SK-N-SH treated with all-trans-retinoic acid at 6 μM for 48 hours (cell line): ENCODE measurements around the gene PRUNE2.

ENCODE experiments used
- ATAC-seq: fragments of 200-7000 bp; cut with Tn5 transposase; 3 replicates; pipeline ENCODE4 v1.9.1; 2020; ENCODE audit warnings: mild to moderate bottlenecking, moderate library complexity
- ARNTL ChIP-seq: fragments of 450-650 bp; formaldehyde crosslinking; IDR thresholded peaks from 2 replicates; pipeline ENCODE4 v1.5.0; 2020; ENCODE audit warnings: low read depth, mild to moderate bottlenecking, moderate library complexity, borderline replicate concordance
- BACH2 ChIP-seq: fragments of 250-450 bp; sonication (Bioruptor Pico); IDR thresholded peaks from 2 replicates; pipeline ENCODE4 v1.9.0; 2021; ENCODE audit warnings: mild to moderate bottlenecking, borderline replicate concordance
- CREB5 ChIP-seq: fragments of 250-450 bp; sonication (Bioruptor Pico); IDR thresholded peaks from 2 replicates; pipeline ENCODE4 v1.5.1; 2020; ENCODE audit warnings: low read depth, mild to moderate bottlenecking, moderate library complexity
- CSDC2 ChIP-seq: fragments of 250-450 bp; sonication (Bioruptor Pico); IDR thresholded peaks from 2 replicates; pipeline ENCODE4 v1.5.0; 2020; ENCODE audit warnings: mild to moderate bottlenecking, moderate library complexity
- CSRNP3 ChIP-seq: fragments of 250-450 bp; sonication (Bioruptor Pico); IDR thresholded peaks from 2 replicates; pipeline ENCODE4 v1.5.1; 2021; ENCODE audit warnings: mild to moderate bottlenecking, moderate library complexity
- ESRRG ChIP-seq: fragments of 250-450 bp; sonication (Bioruptor Pico); IDR thresholded peaks from 2 replicates; pipeline ENCODE4 v1.6.1; 2021; ENCODE audit warnings: mild to moderate bottlenecking
- GLIS3 ChIP-seq: fragments of 250-450 bp; sonication (Bioruptor Pico); IDR thresholded peaks from 2 replicates; pipeline ENCODE4 v1.5.0; 2020; ENCODE audit warnings: mild to moderate bottlenecking, moderate library complexity
- ISL1 ChIP-seq: fragments of 250-450 bp; sonication (Bioruptor Pico); IDR thresholded peaks from 2 replicates; pipeline ENCODE4 v2.1.2; 2022; ENCODE audit warnings: mild to moderate bottlenecking, moderate library complexity
- OSR1 ChIP-seq: fragments of 250-450 bp; sonication (Bioruptor Pico); IDR thresholded peaks from 2 replicates; pipeline ENCODE4 v1.8.0; 2022; ENCODE audit warnings: moderate library complexity, mild to moderate bottlenecking, inconsistent platforms
- PATZ1 ChIP-seq: fragments of 250-450 bp; sonication (Bioruptor Pico); IDR thresholded peaks from 2 replicates; pipeline ENCODE4 v1.8.0; 2020; ENCODE audit warnings: mild to moderate bottlenecking, moderate library complexity, borderline replicate concordance
- POU6F1 ChIP-seq: fragments of 250-450 bp; sonication (Bioruptor Pico); IDR thresholded peaks from 2 replicates; pipeline ENCODE4 v1.8.0; 2021; ENCODE audit warnings: low read depth, mild to moderate bottlenecking, moderate library complexity, borderline replicate concordance
- PPARA ChIP-seq: fragments of 250-450 bp; sonication (Bioruptor Pico); IDR thresholded peaks from 2 replicates; pipeline ENCODE4 v1.5.0; 2020; ENCODE audit warnings: mild to moderate bottlenecking, borderline replicate concordance
- RARB ChIP-seq: fragments of 250-450 bp; sonication (Bioruptor Pico); IDR thresholded peaks from 2 replicates; pipeline ENCODE4 v1.8.0; 2021; ENCODE audit warnings: mild to moderate bottlenecking, moderate library complexity
- SNAI2 ChIP-seq: fragments of 250-450 bp; sonication (Bioruptor Pico); IDR thresholded peaks from 2 replicates; pipeline ENCODE4 v1.5.0; 2020; ENCODE audit warnings: mild to moderate bottlenecking, moderate library complexity
- TCF4 ChIP-seq: fragments of 250-450 bp; sonication (Bioruptor Pico); IDR thresholded peaks from 2 replicates; pipeline ENCODE4 v1.8.0; 2021; ENCODE audit warnings: mild to moderate bottlenecking, moderate library complexity, borderline replicate concordance
- TOX ChIP-seq: fragments of 250-450 bp; sonication (Bioruptor Pico); IDR thresholded peaks from 2 replicates; pipeline ENCODE4 v1.8.0; 2021; ENCODE audit warnings: mild to moderate bottlenecking, moderate library complexity, borderline replicate concordance
- TSHZ2 ChIP-seq: fragments of 250-450 bp; sonication (Bioruptor Pico); IDR thresholded peaks from 2 replicates; pipeline ENCODE4 v1.5.0; 2020; ENCODE audit warnings: mild to moderate bottlenecking, moderate library complexity
- ZC3H10 ChIP-seq: fragments of 250-450 bp; sonication (Bioruptor Pico); IDR thresholded peaks from 2 replicates; pipeline ENCODE4 v1.5.1; 2021; ENCODE audit warnings: mild to moderate bottlenecking, moderate library complexity
- ZFP3 ChIP-seq: fragments of 250-450 bp; sonication (Bioruptor Pico); IDR thresholded peaks from 2 replicates; pipeline ENCODE4 v1.5.0; 2020; ENCODE audit warnings: mild to moderate bottlenecking, moderate library complexity
- ZFP30 ChIP-seq: fragments of 450-650 bp; formaldehyde crosslinking; IDR thresholded peaks from 2 replicates; pipeline ENCODE4 v1.5.0; 2022; ENCODE audit warnings: mild to moderate bottlenecking, moderate library complexity
- ZNF565 ChIP-seq: fragments of 450-650 bp; formaldehyde crosslinking; conservative IDR thresholded peaks from 2 replicates; pipeline ENCODE4 v1.5.0; 2020; ENCODE audit warnings: low read depth, mild to moderate bottlenecking, moderate library complexity
- ZNF70 ChIP-seq: fragments of 450-650 bp; formaldehyde crosslinking; IDR thresholded peaks from 2 replicates; pipeline ENCODE4 v1.5.0; 2020; ENCODE audit warnings: mild to moderate bottlenecking, moderate library complexity
- ZNF8 ChIP-seq: fragments of 450-650 bp; formaldehyde crosslinking; IDR thresholded peaks from 2 replicates; pipeline ENCODE4 v1.5.0; 2020; ENCODE audit warnings: mild to moderate bottlenecking, moderate library complexity

PRUNE2 gene

GRCh38 chr9:76891279-76891678, 14.6 kb downstream of the PRUNE2 start (continued):
- TF ChIP-seq TSHZ2 (CRISPR knock-in tag) (no peak), ZNF565 (CRISPR knock-in tag) (no peak)

GRCh38 chr9:76887951-76888350, 18.0 kb downstream of the PRUNE2 start:
- TF ChIP-seq POU6F1 (no peak), GLIS3 (CRISPR knock-in tag) (no peak), ZNF70 (CRISPR knock-in tag) (no peak), ESRRG (CRISPR knock-in tag) (no peak), CREB5 (CRISPR knock-in tag) (no peak), PATZ1 (CRISPR knock-in tag) (no peak), ZNF8 (no peak), ZFP30 (no peak), ZFP3 (no peak), SNAI2 (CRISPR knock-in tag) (no peak), ZC3H10 (CRISPR knock-in tag) (no peak), TOX (no peak), CSDC2 (no peak), ISL1 (CRISPR knock-in tag) (no peak), BACH2 (CRISPR knock-in tag) (no peak), CSRNP3 (CRISPR knock-in tag) (no peak), PPARA (CRISPR knock-in tag) (no peak), ARNTL (no peak), RARB (CRISPR knock-in tag) (no peak), TCF4 (CRISPR knock-in tag) (no peak)

GRCh38 chr9:76887003-76887821, 18.7 kb downstream of the PRUNE2 start:
- no peak for ATAC-seq
- TF ChIP-seq ZNF565 (CRISPR knock-in tag): no peak
- TF ChIP-seq OSR1: no peak
- no peak for TF ChIP-seq ISL1 (CRISPR knock-in tag)
- TF ChIP-seq POU6F1: no peak
- no peak for TF ChIP-seq RARB (CRISPR knock-in tag)
- no peak for TF ChIP-seq ZFP30
- no peak for TF ChIP-seq BACH2 (CRISPR knock-in tag)
- no peak for TF ChIP-seq SNAI2 (CRISPR knock-in tag)
- no peak for TF ChIP-seq CREB5 (CRISPR knock-in tag)
- no peak for TF ChIP-seq ZFP3
- no peak for TF ChIP-seq TOX
- no peak for TF ChIP-seq ARNTL
- TF ChIP-seq ESRRG (CRISPR knock-in tag): no peak
- no peak for TF ChIP-seq PPARA (CRISPR knock-in tag)
- TF ChIP-seq CSDC2: no peak
- no peak for TF ChIP-seq TCF4 (CRISPR knock-in tag)

More at GRCh38 chr9:76887951-76888350, 18.0 kb downstream of the PRUNE2 start:
- ATAC-seq: no peak
